Liver (tissue), 9 donors: ENCODE measurements around the gene DPEP3. TPM values are rescaled to one million over a fixed set of nuclear protein-coding genes. Genes with fewer than 3 reads are reported as not detected.

Experiments
- DNase-seq: peaks from one replicate; pipeline ENCODE4 v3.0.0-alpha.2; 2017; ENCODE audit warnings: low spot score
- H3K27ac ChIP-seq, 2 donors: one replicate each; pipeline ENCODE4 v1.7.0; 2013; ENCODE audit warnings: inconsistent platforms in 2 of 2, low read length in 2 of 2, control low read depth in 1 of 2, low read depth in 1 of 2, mild to moderate bottlenecking in 1 of 2
- H3K27me3 ChIP-seq, 4 donors: one replicate each; pipeline versions ENCODE4 v1.6.1 to v1.7.0; 2013; ENCODE audit warnings: low read length in 3 of 4, inconsistent platforms in 1 of 4, mild to moderate bottlenecking in 1 of 4, moderate library complexity in 1 of 4; ENCODE audit not compliant: control insufficient read depth in 4 of 4, insufficient read depth in 4 of 4
- H3K36me3 ChIP-seq, 4 donors: one replicate each; pipeline versions ENCODE4 v1.6.1 to v1.7.0; 2013; ENCODE audit warnings: low read length in 3 of 4, mild to moderate bottlenecking in 3 of 4, low read depth in 1 of 4, moderate library complexity in 1 of 4; ENCODE audit not compliant: control insufficient read depth in 4 of 4, insufficient read depth in 3 of 4
- H3K4me1 ChIP-seq, 4 donors: one replicate each; pipeline versions ENCODE4 v1.6.1 to v1.7.0; 2013; ENCODE audit warnings: low read length in 3 of 4, mild to moderate bottlenecking in 3 of 4, moderate library complexity in 1 of 4; ENCODE audit not compliant: control insufficient read depth in 4 of 4, insufficient read depth in 4 of 4
- H3K4me3 ChIP-seq, 3 donors: one replicate each; pipeline versions ENCODE4 v1.6.1 to v1.7.0; 2013; ENCODE audit warnings: low read length in 3 of 3, control low read depth in 1 of 3, low read depth in 1 of 3, mild to moderate bottlenecking in 1 of 3
- H3K9ac ChIP-seq, 2 donors: one replicate each; pipeline ENCODE4 v1.7.0; 2013; ENCODE audit warnings: low read length in 2 of 2, mild to moderate bottlenecking in 2 of 2, moderate library complexity in 2 of 2, control low read depth in 1 of 2, low read depth in 1 of 2
- H3K9me3 ChIP-seq, 4 donors: one replicate each; pipeline versions ENCODE4 v1.6.1 to v1.7.0; 2013; ENCODE audit warnings: low read length in 3 of 4; ENCODE audit not compliant: control insufficient read depth in 4 of 4
- ATF3 ChIP-seq: IDR thresholded peaks from 2 replicates; pipeline ENCODE4 v1.6.1; 2016; ENCODE audit warnings: antibody characterized with exemption
- CTCF ChIP-seq: fragments of 150-350 bp; IDR thresholded peaks from 2 replicates; pipeline ENCODE4 v1.5.1; 2017; ENCODE audit warnings: improper control_type of control experiment, low read depth, low read length; ENCODE audit not compliant: missing input control
- EGR1 ChIP-seq, 2 donors: IDR thresholded peaks; 2 replicates each; pipeline ENCODE4 v1.6.1; 2016 to 2018; ENCODE audit warnings: antibody characterized with exemption in 2 of 2, low read depth in 2 of 2
- FOXA1 ChIP-seq: IDR thresholded peaks from 2 replicates; pipeline ENCODE4 v1.6.1; 2016; ENCODE audit warnings: antibody characterized with exemption
- FOXA2 ChIP-seq: IDR thresholded peaks from 2 replicates; pipeline ENCODE4 v1.6.1; 2016; ENCODE audit warnings: antibody characterized with exemption
- GABPA ChIP-seq, 2 donors: IDR thresholded peaks in 1 of 2; conservative IDR thresholded peaks in 1 of 2; 2 replicates each; pipeline ENCODE4 v1.6.1; 2016; ENCODE audit warnings: antibody characterized with exemption in 2 of 2, mild to moderate bottlenecking in 1 of 2, moderate library complexity in 1 of 2
- HNF4A ChIP-seq, 2 donors: conservative IDR thresholded peaks; 2 replicates each; pipeline ENCODE4 v1.6.1; 2016; ENCODE audit warnings: antibody characterized with exemption in 2 of 2, mild to moderate bottlenecking in 2 of 2
- HNF4G ChIP-seq: IDR thresholded peaks from 2 replicates; pipeline ENCODE4 v1.6.1; 2016; ENCODE audit warnings: antibody characterized with exemption
- JUND ChIP-seq, 2 donors: IDR thresholded peaks; 2 replicates each; pipeline ENCODE4 v1.6.1; 2016; ENCODE audit warnings: antibody characterized with exemption in 2 of 2
- MAX ChIP-seq: IDR thresholded peaks from 2 replicates; pipeline ENCODE4 v1.6.1; 2016; ENCODE audit warnings: antibody characterized with exemption
- NR2F2 ChIP-seq: IDR thresholded peaks from 2 replicates; pipeline ENCODE4 v1.6.1; 2016; ENCODE audit warnings: antibody characterized with exemption
- RAD21 ChIP-seq, 2 donors: IDR thresholded peaks; 2 replicates each; pipeline ENCODE4 v1.6.1; 2016; ENCODE audit warnings: antibody characterized with exemption in 2 of 2, mild to moderate bottlenecking in 2 of 2
- REST ChIP-seq: IDR thresholded peaks from 2 replicates; pipeline ENCODE4 v1.6.1; 2016; ENCODE audit warnings: antibody characterized with exemption, mild to moderate bottlenecking
- RXRA ChIP-seq, 2 donors: IDR thresholded peaks; 2 replicates each; pipeline ENCODE4 v1.6.1; 2017 to 2018; ENCODE audit warnings: antibody characterized with exemption in 2 of 2, mild to moderate bottlenecking in 1 of 2
- SP1 ChIP-seq: IDR thresholded peaks from 2 replicates; pipeline ENCODE4 v1.6.1; 2018; ENCODE audit warnings: antibody characterized with exemption, mild to moderate bottlenecking
- TAF1 ChIP-seq: conservative IDR thresholded peaks from 2 replicates; pipeline ENCODE4 v1.6.1; 2016; ENCODE audit warnings: antibody characterized with exemption, mild to moderate bottlenecking
- YY1 ChIP-seq: IDR thresholded peaks from 2 replicates; pipeline ENCODE4 v1.6.1; 2016; ENCODE audit warnings: antibody characterized with exemption, mild to moderate bottlenecking
- ZBTB33 ChIP-seq: IDR thresholded peaks from 2 replicates; pipeline ENCODE4 v1.6.1; 2016; ENCODE audit warnings: antibody characterized with exemption
- WGBS: extraction: QIAGEN DNeasy Blood & Tissue Kit; methylation state at CpG from one replicate; pipeline ENCODE4 v1.1.7; 2013; 5-methylcytosine and 5-hydroxymethylcytosine counted together
- polyA plus RNA-seq, 2 donors: library from polyadenylated mRNA; stranded (reverse) in 1 of 2; unstranded in 1 of 2; fragments of 200-250 nt in 1 of 2; fragments of >200 nt in 1 of 2; fragmentation: Nextera tagmentation in 1 of 2; extraction: Ambion mirVana in 1 of 2; gene quantifications; one replicate each; pipeline versions ENCODE4 v1.2.1 to v1.2.3, GENCODE V29; 2013 to 2015
- total RNA-seq, 2 donors: library from RNA; depleted of rRNA; stranded (reverse); fragments of >200 nt; gene quantifications; one replicate each; pipeline ENCODE4 v1.2.3, GENCODE V29; 2014
- donor health status: healthy.
- donor health status: healthy.
- donor health status: healthy.
- donor health status: healthy.
- donor health status: healthy.

DPEP3 gene
- total and polyA plus RNA-seq, 4 donors: 0.08 to 0.37 (median 0.22) TPM; not detected in 1

- H3K27ac ChIP-seq: peak overlapping the region in 1 of 2 donors; percentile 29
- TF ChIP-seq RAD21 (IDR thresholded peaks at IDR 0.05) (no peak), TAF1 (no peak), ZBTB33 (no peak), HNF4A (conservative IDR thresholded peaks at IDR 0.05) (no peak)
- no peak overlapping the region for H3K9ac ChIP-seq
- no peaks in the 10 kb centered on the region for H3K9me3 ChIP-seq
- no peaks in the 10 kb centered on the region for H3K36me3 ChIP-seq
- no peaks in the 10 kb centered on the region for H3K27me3 ChIP-seq
- H3K4me1 ChIP-seq: no peaks in the 10 kb centered on the region
- H3K4me3 ChIP-seq: no peak overlapping the region
- no peak for DNase-seq
- WGBS: 91% methylated on average over 5 of the region's 5 CpGs
These were observed 6.7 kb upstream of the DPEP3 start for GRCh38 chr16:67986949-67987348.

- no peaks in the 10 kb centered on the region for H3K36me3 ChIP-seq
- TF ChIP-seq REST (no peak), HNF4A (conservative IDR thresholded peaks at IDR 0.05) (no peak), TAF1 (no peak), EGR1 (IDR thresholded peaks at IDR 0.05; ENCODE audit: low read depth in 2 of 2) (no peak), SP1 (no peak), ZBTB33 (no peak), YY1 (no peak), ATF3 (no peak), JUND (IDR thresholded peaks at IDR 0.05) (no peak), NR2F2 (no peak), MAX (no peak), FOXA2 (no peak), HNF4G (no peak), GABPA (IDR thresholded peaks at IDR 0.05 in 1 of 2, conservative IDR thresholded peaks at IDR 0.05 in 1 of 2) (no peak), FOXA1 (no peak), RXRA (IDR thresholded peaks at IDR 0.05) (no peak), RAD21 (IDR thresholded peaks at IDR 0.05) (no peak), CTCF (no peak)
- H3K27ac ChIP-seq: no peak overlapping the region
- no peaks in the 10 kb centered on the region for H3K4me1 ChIP-seq
- DNase-seq: no peak
- no peak overlapping the region for H3K4me3 ChIP-seq
- H3K27me3 ChIP-seq: no peaks in the 10 kb centered on the region
- WGBS: 96% methylated on average over 49 of the region's 49 CpGs
- H3K9me3 ChIP-seq: no peaks in the 10 kb centered on the region
- H3K9ac ChIP-seq: no peak overlapping the region
These were observed 1.9 kb upstream of the DPEP3 start for GRCh38 chr16:67982011-67982696.
